ENCODE data around the gene DUSP16.
"Not testable (repeated sequence)": the region's sequence is repeated elsewhere in the genome, so short reads cannot be mapped to it uniquely, and the experiment has no call there.

The DUSP16 gene

GRCh38 chr12:12542286-12542685 is 20.4 kb downstream of the DUSP16 start:
- DNase-seq = no peak

GRCh38 chr12:12541782-12542181 is 20.9 kb downstream of the DUSP16 start:
- DNase-seq = no peak

DNA sequence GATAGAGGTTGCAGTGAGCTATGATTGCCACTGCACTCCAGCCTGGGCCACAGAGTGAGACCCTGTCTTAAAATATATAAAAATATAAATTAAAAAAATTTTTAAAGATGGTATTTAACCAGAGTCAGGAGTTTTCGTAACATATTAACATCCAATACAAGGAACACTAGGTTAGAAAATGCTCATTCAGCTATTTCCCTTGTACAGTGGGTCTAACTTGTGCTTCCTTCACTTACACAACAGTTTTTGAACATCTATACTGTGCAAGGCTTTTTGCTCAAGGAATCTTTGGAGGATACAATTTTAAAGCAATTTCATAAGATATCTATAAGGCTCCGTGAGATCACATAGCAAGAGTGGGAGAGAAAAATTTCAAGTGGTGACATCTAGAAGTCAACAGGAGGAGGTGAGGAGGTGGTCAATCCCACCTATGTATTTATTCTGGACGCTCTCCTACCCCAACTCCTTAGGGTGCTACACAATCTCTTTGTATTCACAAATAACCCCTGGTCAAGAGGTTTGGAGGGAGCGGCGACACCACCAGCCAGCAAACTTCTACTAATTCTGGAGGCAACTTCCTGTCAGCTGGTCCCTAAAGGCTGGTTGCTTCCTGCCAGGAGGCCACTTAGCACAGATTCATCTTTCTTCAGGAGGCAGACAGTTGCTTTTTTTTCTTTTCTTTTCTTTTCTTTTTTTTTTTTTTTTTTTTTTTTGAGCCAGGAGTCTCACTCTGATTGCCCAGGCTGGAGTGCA is 22.2 kb downstream of the DUSP16 start:
- no peak for DNase-seq

- DNase-seq = no peak
Observed at GRCh38 chr12:12539028-12539810, 23.4 kb downstream of the DUSP16 start.

GRCh38 chr12:12538535-12538934 is 24.1 kb downstream of the DUSP16 start:
- no peak for DNase-seq

DNA sequence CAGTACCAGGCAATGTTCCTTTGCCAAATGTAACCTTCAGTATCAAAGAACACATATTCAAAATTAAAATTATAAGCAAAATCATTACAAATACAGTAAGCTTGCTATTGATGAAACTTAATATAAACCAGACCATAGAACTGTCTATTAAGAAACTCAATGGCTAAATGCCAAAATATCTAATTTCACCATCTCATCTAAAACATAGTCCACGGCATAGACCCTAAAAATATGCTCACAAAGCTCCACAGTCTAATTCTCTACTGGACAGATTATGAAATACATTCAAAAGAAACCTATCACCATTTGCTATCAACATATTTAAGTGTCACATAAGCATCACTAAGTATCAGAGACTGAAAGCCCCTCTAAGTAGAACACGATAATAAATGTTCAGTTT is 25.2 kb downstream of the DUSP16 start:
- no peak for DNase-seq

DNA sequence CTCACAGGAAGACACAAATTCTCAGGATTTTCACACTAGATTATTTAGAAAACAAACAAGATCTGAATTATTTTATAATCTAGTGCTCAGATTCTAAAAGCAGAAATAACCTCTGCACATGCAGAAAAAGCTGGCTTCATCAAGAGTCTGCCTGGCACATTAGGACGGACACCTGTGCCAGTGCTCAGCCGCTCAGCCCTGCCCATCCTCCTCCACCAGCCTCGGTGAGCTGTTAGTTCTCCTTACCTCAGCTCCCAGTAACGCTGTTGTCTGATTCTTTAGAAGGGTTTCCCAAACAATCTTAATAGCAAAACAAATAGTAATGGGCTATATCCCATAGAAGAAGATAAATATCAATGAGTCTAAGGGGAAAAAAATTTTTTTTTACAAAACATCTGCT is 27.7 kb downstream of the DUSP16 start:
- DNase-seq = no peak

- no peak for DNase-seq
Observed at GRCh38 chr12:12534166-12534866, 28.3 kb downstream of the DUSP16 start.

DNA sequence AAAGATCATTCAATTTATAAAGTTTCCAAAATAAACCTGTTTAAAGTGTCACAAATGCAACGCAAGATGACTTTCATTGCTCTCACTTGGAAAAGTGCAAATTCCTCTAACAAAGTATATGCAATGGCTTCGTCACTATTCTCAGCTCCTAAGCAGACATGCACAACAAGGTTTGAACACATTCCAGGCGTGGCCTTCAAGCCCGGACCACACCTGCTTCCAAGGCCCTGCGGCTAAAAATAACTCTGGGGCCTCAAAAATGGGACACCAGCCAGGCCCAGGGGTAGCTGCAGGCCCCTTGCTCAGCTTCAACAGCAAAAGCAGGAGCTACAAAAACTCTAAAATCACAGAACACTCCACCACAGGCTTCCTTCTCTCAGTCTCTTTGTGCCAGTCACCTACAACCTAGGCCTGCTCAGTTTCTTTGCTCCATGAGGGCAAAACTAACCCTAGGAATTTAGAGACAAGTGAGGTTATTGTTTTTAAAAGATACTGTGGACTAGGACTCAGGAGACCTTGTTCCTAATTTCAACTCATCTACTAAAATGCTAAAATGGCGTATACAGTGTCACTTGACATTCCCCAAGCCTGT is 29.3 kb downstream of the DUSP16 start:
- DNase-seq = no peak

DNA sequence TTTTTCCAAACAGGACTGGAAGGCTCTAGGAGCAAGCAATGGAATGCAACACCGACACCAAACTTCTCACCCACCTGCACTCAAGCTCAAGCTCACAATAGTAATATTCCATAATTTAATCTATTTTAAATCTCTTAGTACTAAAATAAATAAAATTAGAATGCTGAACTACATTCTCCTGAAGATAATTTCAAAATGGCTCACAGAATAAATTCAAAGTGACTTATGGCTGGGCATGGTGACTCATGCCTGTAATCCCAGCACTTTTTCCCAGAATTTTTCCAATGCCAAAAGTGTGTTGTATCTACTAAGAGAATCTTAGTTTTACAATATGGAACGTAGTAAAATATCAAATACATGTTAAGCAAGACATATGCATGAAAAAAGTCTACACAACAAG is 31.5 kb downstream of the DUSP16 start:
- no peak for DNase-seq

GRCh38 chr12:12529783-12530421 is 32.8 kb downstream of the DUSP16 start:
- DNase-seq = no peak

GRCh38 chr12:12528361-12529270 is 34.0 kb downstream of the DUSP16 start:
- DNase-seq = no peak

DNA sequence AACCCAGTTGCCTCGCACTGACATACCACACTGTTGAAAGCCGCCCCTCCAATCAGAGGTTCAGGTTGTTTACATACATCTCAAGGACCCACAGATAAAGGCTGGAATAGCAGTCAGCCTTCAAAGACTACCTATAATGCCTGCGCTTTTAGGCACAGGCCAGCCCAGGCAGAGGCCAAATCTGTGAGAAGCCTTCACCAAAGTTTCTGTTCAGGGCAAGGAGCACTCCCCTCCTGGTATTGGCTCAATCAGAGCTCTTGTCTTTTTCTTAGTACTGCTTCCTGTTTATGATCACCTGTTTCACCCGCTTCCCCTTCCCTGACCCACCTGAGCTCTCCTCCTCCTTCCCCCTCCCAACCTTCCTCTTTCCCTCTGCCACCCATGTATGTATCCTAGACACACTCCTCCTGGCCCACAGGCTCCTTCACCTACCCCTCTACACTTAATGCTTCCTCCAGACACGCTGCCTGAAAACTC is 34.8 kb downstream of the DUSP16 start:
- no peak for DNase-seq

GRCh38 chr12:12524128-12524527 is 38.5 kb downstream of the DUSP16 start:
- DNase-seq = no peak

- no peak for DNase-seq
Observed at GRCh38 chr12:12523229-12523628, 39.4 kb downstream of the DUSP16 start.

- DNase-seq = not testable (repeated sequence)
Observed at GRCh38 chr12:12522657-12523056, 40.0 kb downstream of the DUSP16 start.

DNA sequence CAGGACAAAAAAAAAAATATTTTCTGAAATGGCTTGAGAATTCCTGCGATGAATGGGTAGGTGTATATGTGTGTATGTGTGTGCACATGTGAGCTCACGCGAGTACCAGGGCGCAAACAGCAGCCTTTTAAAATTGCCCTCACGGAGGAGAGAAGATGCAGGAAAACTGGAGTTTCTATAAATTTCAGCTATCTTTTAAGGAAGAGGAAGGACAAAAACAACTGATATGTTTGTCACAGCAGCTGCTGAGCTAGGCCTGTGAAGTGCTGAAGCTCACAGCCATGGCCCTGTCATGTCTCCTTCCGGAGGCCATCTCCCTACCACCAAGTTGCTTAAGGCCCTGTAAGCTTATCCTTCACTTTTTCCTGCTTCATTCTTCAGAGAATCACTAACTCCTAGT is 40.8 kb downstream of the DUSP16 start:
- no peak for DNase-seq

GRCh38 chr12:12521044-12521485 is 41.6 kb downstream of the DUSP16 start:
- no peak for DNase-seq

DNA sequence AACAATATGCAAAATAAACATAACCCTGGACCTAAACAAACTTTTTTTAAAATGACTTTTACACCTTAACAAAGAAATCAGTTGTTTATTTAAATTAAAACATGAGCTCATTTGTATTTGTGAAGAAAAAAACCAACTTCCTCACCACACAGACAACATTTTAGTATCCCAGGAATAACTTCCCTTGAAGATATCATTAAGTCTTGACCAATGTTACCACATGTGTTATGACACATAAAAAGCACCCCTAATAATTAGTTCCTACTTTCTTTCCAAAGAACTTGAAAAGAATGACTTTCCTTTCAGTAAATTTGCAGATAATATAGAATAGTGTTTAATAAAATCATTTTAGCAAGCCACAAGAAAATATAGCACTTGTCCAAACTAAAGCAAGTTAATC is 42.4 kb downstream of the DUSP16 start:
- DNase-seq = no peak

DNA sequence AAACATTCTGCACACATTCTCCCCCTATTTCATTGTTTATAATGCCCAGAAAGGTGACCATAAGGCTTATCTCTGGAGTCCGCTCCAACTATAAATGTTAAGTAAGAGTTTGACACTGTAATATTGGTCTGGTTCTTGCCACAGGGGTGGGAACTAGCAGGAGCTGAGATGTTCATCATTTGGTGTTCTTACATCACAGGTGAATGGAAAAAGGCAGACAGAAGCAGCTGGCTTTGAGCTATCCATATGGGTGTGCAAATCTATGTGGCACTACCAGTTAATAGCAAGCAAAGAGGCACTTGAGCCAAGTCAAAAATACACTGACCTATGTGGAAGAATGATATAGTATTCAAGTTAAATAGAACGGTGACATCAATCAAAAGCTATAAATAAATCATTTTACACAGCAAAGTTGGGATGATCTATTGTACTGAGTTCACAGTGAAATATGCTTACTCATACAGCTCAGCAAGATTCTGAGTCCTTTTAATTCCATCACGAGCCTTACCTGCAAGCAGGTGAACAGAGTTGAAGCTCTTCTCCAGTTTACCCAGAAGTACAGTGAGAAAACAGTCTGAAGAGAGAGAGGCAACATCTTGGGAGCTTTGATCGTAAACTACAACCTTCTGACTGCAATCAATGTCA is 43.2 kb downstream of the DUSP16 start:
- DNase-seq = no peak

GRCh38 chr12:12518919-12519318 is 43.7 kb downstream of the DUSP16 start:
- no peak for DNase-seq

Measured in activated naive CD4-positive, alpha-beta T cell treated with Interleukin-2 at 50 U/mL for 16 hours (primary cell).